ENCODE measurements around the gene SLC7A4. TPM values are rescaled to one million over a fixed set of nuclear protein-coding genes. Genes with fewer than 3 reads are reported as not detected.

Gene SLC7A4
- total RNA-seq, 2 experiments from 2014 or later: not detected

GRCh38 chr22:21003782-21004181 lies 28.6 kb downstream of the SLC7A4 start:
- H3K27me3 Mint-ChIP-seq: no peaks in the 10 kb centered on the region
- H3K4me1 Mint-ChIP-seq (ENCODE audit: low read depth): peaks cover 19% of the 10 kb centered on the region
- no peaks in the 10 kb centered on the region for H3K9me3 Mint-ChIP-seq
- H3K27ac Mint-ChIP-seq: no peak overlapping the region
- intact Hi-C loops (cut with micrococcal nuclease): loop anchor here (5.0 kb wide), 1 partner anchor 579 kb away; no protein-coding TSS in a partner anchor
- POLR2A ChIA-PET: interaction anchor here (0.7 kb wide), 1 partner anchor 97 kb away, joined by 3 read pairs; no protein-coding TSS in a partner anchor
- peak overlapping the region; percentile 94 for H3K4me3 Mint-ChIP-seq
- peaks cover 10% of the 10 kb centered on the region for H3K36me3 Mint-ChIP-seq
- CTCF ChIA-PET: interaction anchor here (2.1 to 2.3 kb wide), 3 partner anchors 17 to 42 kb away, joined by 6 to 17 read pairs (median 7); partner anchors contain the start of gene LZTR1
- no peak for DNase-seq

DNA sequence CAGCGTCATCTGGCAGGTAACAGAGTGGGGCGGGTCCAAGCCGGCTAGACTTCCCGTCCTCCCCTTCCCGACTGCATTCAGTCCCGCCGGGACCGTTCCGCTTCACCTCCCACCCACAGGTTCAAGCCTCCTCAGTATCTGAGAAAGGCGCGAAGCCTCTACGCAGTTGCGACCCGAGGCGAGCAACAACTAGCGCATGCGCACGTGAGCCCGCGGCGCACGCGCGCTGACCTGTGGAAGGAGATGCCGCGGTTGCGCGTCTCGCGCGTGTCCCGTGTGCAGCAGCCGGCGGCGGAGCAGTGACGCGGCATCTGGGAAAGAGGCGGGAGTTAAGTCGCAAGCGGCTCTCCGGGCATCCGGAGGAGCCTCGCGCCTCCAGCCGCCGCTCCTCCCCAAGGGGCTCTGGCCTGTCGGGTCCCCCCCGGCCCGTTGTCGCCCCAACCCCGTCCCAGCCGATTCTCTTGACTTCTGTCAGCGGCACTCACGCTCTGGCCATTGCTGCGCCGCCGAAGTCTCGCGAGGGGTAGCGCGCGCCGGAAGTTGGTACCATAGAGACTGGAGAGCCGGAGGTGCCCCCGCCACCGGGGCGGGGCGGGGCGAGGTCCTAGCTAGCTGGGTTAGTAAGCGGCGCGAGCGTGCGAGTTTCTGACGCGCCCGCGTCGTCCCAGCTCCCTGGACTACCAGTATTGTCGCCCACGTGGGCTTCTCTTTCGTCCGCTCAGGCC lies 30.6 kb downstream of the SLC7A4 start, which contains the start of gene THAP7:
Gene THAP7, minus strand, starts transcription at position 518 of the 725 bp plus-strand sequence. Its CDS starts 207 bp downstream, at position 311.
- intact Hi-C loops (cut with micrococcal nuclease): loop anchor here (1.0 to 5.0 kb wide), 4 partner anchors 13 to 581 kb away; partner anchors contain the start of genes CRKL and LZTR1
- ChIA-PET POLR2A (interaction anchor here (0.8 to 2.0 kb wide), 7 partner anchors 11 to 22 kb away, joined by 3 to 13 read pairs (median 3); partner anchors contain the start of genes LZTR1 and P2RX6), CTCF (interaction anchor here (0.8 to 2.2 kb wide), 5 partner anchors 19 to 627 kb away, joined by 3 to 17 read pairs (median 3); partner anchors contain the start of gene LZTR1)
- peaks cover 10% of the 10 kb centered on the region for H3K36me3 Mint-ChIP-seq
- no peaks in the 10 kb centered on the region for H3K9me3 Mint-ChIP-seq
- peak within 1 kb of the TSS; percentile 94 for H3K4me3 Mint-ChIP-seq
- no peaks in the 10 kb centered on the region for H3K27me3 Mint-ChIP-seq
- H3K4me1 Mint-ChIP-seq (ENCODE audit: low read depth): peaks cover 21% of the 10 kb centered on the region
- DNase-seq: peak; percentile 98
- H3K27ac Mint-ChIP-seq: peak within 1 kb of the TSS; percentile 97

DNA sequence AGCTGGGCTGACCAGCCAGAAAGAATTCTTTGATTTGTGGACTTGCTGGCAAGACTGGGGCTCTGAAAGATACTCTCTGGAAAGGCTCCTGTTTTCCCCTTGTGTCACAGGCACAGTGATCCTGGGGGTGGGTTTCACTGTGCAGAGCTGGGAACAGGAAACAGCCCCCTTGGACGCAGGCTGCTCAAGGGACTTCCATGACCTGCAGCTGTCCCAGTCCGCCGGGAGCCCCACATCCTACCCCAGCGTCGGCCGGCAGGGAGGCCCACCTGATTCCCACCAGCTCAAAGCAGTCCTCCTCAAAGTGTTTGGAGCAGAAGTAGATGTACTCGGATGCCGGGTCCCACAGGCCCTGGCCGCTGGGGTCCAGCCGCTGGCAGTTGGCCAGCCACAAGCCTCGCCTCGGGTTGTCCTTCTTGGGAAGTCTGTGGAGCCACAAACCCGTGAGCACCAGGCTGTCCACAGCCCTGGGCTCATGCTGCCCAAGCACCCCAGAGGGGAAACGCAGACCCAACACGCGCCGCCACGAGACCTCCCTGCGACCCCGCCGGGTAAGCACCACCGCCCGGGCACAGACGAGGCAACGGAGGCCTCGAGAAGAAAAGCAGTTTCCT lies 31.3 kb downstream of the SLC7A4 start:
- H3K4me1 Mint-ChIP-seq (ENCODE audit: low read depth): peaks cover 21% of the 10 kb centered on the region
- DNase-seq: peak; percentile 29
- H3K27me3 Mint-ChIP-seq: no peaks in the 10 kb centered on the region
- peak overlapping the region; percentile 94 for H3K4me3 Mint-ChIP-seq
- ChIA-PET CTCF (interaction anchor here (0.7 kb wide), 1 partner anchor 42 kb away, joined by 3 read pairs; no protein-coding TSS in a partner anchor), POLR2A (interaction anchor here (0.6 to 1.1 kb wide), 4 partner anchors 10 to 21 kb away, joined by 3 to 7 read pairs (median 3); partner anchors contain the start of gene LZTR1)
- H3K9me3 Mint-ChIP-seq: no peaks in the 10 kb centered on the region
- peaks cover 10% of the 10 kb centered on the region for H3K36me3 Mint-ChIP-seq
- H3K27ac Mint-ChIP-seq: peak overlapping the region; percentile 97
- intact Hi-C loops (cut with micrococcal nuclease): loop anchor here (5.0 kb wide), 1 partner anchor 581 kb away; no protein-coding TSS in a partner anchor

DNA sequence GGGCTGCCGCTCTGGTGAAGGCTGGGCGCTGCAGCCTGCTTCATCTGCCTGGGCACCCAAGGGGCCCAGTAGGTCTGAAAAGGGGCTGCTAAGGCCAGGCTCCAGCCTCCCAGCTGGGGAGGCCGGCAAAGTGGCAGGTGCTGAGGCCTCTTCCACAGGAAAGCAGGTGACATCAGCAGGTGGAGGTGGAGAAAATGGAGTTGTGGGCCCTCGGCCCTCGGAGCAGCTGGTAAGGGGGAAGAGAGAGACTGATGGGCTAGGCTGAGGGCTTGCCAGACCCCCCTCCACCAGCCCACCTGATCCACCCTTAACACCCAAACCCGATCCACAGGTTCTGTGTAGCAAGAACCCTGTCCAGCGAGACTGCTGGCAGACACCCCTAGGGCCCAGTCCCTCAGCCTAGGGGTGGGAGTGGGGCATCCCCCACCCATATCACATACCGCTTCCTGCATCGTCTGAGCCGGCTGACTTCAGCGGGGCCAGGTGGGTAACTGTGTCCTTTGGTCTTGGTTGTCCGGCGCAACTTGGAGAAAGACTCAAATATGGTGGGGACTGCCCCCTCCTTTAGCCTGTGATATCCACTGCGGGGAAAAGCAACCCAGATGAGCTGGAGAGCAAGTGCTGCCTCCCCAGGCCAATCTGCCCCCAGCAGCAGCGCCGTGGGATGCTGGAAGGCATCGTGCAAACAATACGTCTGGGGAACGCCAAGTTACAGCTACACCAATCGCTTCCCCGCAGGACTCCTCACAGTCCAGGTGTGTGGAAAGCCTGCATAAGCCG lies 32.0 kb downstream of the SLC7A4 start:
- ChIA-PET CTCF (interaction anchor here (0.7 to 1.9 kb wide), 4 partner anchors 18 to 115 kb away, joined by 3 to 6 read pairs (median 4); partner anchors contain the start of gene LZTR1), POLR2A (interaction anchor here (0.6 to 1.6 kb wide), 6 partner anchors 9 to 20 kb away, joined by 3 to 7 read pairs (median 4); partner anchors contain the start of gene LZTR1)
- Mint-ChIP-seq H3K36me3 (peaks cover 10% of the 10 kb centered on the region), H3K4me3 (peak overlapping the region; percentile 94), H3K27ac (peak overlapping the region; percentile 97), H3K27me3 (no peaks in the 10 kb centered on the region), H3K9me3 (no peaks in the 10 kb centered on the region), H3K4me1 (ENCODE audit: low read depth) (peaks cover 21% of the 10 kb centered on the region)
- intact Hi-C loops (cut with micrococcal nuclease): loop anchor here (5.0 kb wide), 1 partner anchor 582 kb away; no protein-coding TSS in a partner anchor
- DNase-seq: no peak

DNA sequence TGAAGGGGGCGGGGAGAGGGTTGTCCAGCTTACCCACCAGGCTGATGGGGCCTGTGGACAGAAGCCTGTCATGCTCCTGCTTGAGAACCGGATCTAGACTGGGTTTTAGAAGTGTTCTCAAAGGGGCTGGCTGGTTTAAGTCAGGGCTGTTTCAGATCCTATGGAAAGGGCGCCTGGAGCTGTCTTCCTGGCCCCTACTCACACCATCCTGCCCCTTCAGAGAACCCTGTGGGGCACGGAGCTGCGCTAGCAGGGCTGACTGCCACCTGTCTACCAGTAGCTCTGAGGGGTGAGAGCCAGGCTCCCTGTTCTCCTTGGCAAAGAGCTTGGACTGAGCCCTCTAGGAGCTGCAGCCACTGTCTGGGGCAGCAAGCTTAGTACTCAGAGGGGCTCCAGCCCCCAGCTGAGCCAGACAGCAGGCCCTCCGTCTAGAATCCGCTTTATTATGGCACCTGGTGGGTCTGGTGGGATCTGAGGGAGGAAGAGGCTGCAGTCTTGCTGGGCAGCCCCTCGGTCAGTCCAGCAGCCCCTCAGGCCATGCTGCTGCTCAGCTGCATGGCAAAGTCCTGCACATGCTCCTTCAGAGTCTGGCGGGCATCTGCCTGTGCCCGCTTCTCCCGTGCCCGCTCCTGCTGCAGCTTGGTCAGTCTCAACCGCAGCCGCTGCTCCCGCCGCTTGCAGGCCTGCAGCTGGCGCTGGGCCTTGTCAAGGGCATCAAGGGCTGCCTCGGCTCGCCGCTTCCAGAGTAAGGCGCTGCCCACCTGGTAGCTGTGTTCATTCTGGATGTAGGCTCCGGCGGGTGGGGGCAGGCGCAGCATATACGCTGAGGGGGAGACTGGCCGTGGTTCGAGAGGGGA lies 32.8 kb downstream of the SLC7A4 start:
- Mint-ChIP-seq H3K9me3 (no peaks in the 10 kb centered on the region), H3K36me3 (peaks cover 13% of the 10 kb centered on the region), H3K27ac (peak overlapping the region; percentile 97), H3K4me3 (peak overlapping the region; percentile 94), H3K4me1 (ENCODE audit: low read depth) (peaks cover 21% of the 10 kb centered on the region), H3K27me3 (no peaks in the 10 kb centered on the region)
- ChIA-PET CTCF (interaction anchor here (1.0 to 1.9 kb wide), 3 partner anchors 17 to 114 kb away, joined by 3 to 6 read pairs (median 4); partner anchors contain the start of gene LZTR1), POLR2A (interaction anchor here (1.5 to 1.6 kb wide), 2 partner anchors 9 to 17 kb away, joined by 5 to 6 read pairs; partner anchors contain the start of gene LZTR1)
- intact Hi-C loops (cut with micrococcal nuclease): loop anchor here (5.0 kb wide), 1 partner anchor 583 kb away; no protein-coding TSS in a partner anchor
- DNase-seq: no peak

- Mint-ChIP-seq H3K27me3 (no peaks in the 10 kb centered on the region), H3K27ac (no peak overlapping the region), H3K9me3 (no peaks in the 10 kb centered on the region), H3K4me3 (no peak overlapping the region), H3K4me1 (ENCODE audit: low read depth) (peaks cover 17% of the 10 kb centered on the region), H3K36me3 (peaks cover 13% of the 10 kb centered on the region)
- CTCF ChIA-PET: interaction anchor here (1.0 to 1.9 kb wide), 3 partner anchors 16 to 113 kb away, joined by 3 to 6 read pairs (median 4); partner anchors contain the start of gene LZTR1
- POLR2A ChIA-PET: interaction anchor here (1.3 to 1.6 kb wide), 3 partner anchors 8 to 17 kb away, joined by 5 to 6 read pairs (median 5); partner anchors contain the start of gene LZTR1
- DNase-seq: no peak
- intact Hi-C loops (cut with micrococcal nuclease): no loop called here
Measured at GRCh38 chr22:20998411-20999336, 33.7 kb downstream of the SLC7A4 start.

DNA sequence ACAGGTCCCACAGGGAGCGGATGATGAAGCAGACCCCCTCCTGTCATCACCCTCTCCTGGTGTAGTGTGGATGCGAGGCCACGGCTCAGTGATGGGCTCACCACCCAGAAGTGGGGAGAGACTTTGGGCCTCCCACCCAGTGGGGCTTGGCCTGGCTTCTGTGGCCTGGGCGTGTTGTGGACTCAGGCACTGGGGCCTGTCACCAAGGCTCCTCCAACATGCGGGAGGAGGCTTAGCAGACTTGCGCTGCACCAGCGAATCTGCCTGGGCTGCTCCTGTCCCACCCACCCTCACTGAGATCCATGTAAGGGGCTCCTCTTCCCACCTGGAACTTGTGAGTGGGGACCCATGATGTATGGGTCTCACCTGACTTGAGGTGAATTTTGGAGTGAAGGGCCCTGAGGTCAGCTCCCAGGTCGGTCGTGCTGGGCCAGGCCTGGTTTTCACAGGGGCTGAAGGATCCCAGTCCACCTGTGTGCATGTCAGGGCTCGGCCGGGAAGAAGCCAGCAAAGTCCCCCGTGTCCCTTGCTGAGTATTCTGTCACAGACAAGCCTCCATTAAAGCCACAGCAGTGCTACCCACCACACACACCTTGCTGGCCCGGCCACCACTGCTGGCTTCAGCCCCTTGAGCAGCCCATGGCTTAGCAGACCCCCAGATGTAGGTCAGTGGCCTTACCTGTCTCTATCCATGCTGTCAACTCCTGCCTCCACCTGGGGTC lies 34.7 kb downstream of the SLC7A4 start:
- H3K27ac Mint-ChIP-seq: no peak overlapping the region
- no peak for DNase-seq
- no peaks in the 10 kb centered on the region for H3K9me3 Mint-ChIP-seq
- no peak overlapping the region for H3K4me3 Mint-ChIP-seq
- intact Hi-C loops (cut with micrococcal nuclease): no loop called here
- peaks cover 13% of the 10 kb centered on the region for H3K36me3 Mint-ChIP-seq
- H3K4me1 Mint-ChIP-seq (ENCODE audit: low read depth): peaks cover 10% of the 10 kb centered on the region
- CTCF ChIA-PET: no interaction called here
- no peaks in the 10 kb centered on the region for H3K27me3 Mint-ChIP-seq
- POLR2A ChIA-PET: interaction anchor here (1.3 kb wide), 1 partner anchor 15 kb away, joined by 5 read pairs; the partner anchor contains the start of gene LZTR1

DNA sequence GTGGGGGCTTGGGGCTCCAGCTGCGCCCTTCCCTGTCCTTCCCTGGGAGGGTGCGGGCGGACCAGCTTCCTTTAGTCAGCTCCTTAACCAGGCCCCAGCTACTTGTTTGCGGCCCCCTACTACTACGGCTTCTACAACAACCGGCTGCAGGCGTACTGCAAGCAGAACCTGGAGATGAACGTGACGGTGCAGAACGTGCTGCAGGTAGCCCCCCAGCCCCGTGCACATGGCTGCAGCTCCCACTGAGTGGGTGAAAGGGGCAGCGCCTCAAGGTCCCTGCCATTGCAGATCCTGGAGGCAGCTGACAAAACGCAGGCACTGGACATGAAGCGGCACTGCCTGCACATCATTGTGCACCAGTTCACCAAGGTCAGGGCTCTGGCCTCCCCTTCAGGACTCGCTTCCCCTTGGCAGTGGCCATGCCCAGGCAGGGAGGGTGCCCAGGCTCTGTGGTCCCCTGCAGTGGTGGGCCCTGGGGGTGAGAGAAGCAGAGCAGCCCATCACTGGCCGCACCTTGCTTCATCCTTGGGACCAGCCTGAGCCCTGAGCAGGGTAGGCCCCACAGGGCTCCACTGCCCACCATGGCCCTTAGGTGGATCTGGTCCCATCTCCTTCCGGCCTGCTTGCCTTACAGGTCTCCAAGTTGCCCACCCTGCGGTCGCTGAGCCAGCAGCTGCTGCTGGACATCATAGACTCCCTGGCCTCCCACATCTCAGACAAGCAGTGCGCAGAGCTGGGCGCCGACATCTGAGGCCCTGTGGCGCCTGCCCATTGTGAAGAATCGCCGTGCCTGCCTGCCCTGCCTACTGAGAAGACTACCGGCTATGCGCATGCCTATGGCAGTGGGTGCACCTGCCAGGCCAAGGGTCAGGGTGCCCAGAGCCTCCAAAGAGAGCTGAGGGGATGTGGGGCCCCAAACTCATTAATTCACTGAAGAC lies 35.5 kb downstream of the SLC7A4 start:
- H3K4me1 Mint-ChIP-seq (ENCODE audit: low read depth): peaks cover 10% of the 10 kb centered on the region
- no peaks in the 10 kb centered on the region for H3K27me3 Mint-ChIP-seq
- H3K27ac Mint-ChIP-seq: no peak overlapping the region
- ChIA-PET CTCF (no interaction called here), POLR2A (interaction anchor here (1.3 to 1.4 kb wide), 2 partner anchors 14 to 15 kb away, joined by 5 read pairs; partner anchors contain the start of gene LZTR1)
- peaks cover 12% of the 10 kb centered on the region for H3K36me3 Mint-ChIP-seq
- no peaks in the 10 kb centered on the region for H3K9me3 Mint-ChIP-seq
- no peak overlapping the region for H3K4me3 Mint-ChIP-seq
- intact Hi-C loops (cut with micrococcal nuclease): no loop called here
- DNase-seq: no peak

Data from activated CD4-positive, alpha-beta memory T cell treated with anti-CD3 and anti-CD28 coated beads for 36 hours (primary cell).